ENCODE data around the gene MPZL1. TPM values are rescaled to one million over a fixed set of nuclear protein-coding genes. Genes with fewer than 3 reads are reported as not detected.

Gene MPZL1
- total and polyA plus RNA-seq, 2 of the 13 experiments (the other 11 are each of a cell fraction or from before 2014, with no cell fraction given): 38.0 to 68.7 TPM

- TF ChIP-seq RFX5 (IDR thresholded peaks at IDR 0.05; ENCODE audit: low read depth, low read length) (no peak), GMEB1 (CRISPR knock-in tag; IDR thresholded peaks at IDR 0.05; ENCODE audit: borderline replicate concordance) (peak; percentile 81), ZFP37 (CRISPR knock-in tag; IDR thresholded peaks at IDR 0.05; ENCODE audit: borderline replicate concordance) (peak; percentile 77; the same call in 1 of the 2 replicates), POGK (CRISPR knock-in tag; conservative IDR thresholded peaks at IDR 0.05) (peak; percentile 84), POGZ (CRISPR knock-in tag; IDR thresholded peaks at IDR 0.05) (peak; percentile 37; the same call in 1 of the 2 replicates), ZNF614 (CRISPR knock-in tag; IDR thresholded peaks at IDR 0.05; ENCODE audit: borderline replicate concordance) (no peak), NR1H2 (CRISPR knock-in tag; IDR thresholded peaks at IDR 0.05; ENCODE audit: borderline replicate concordance, low read depth) (peak; percentile 91), E2F2 (CRISPR knock-in tag; IDR thresholded peaks at IDR 0.05; ENCODE audit: borderline replicate concordance) (no peak), ZNF430 (CRISPR knock-in tag; IDR thresholded peaks at IDR 0.05) (peak; percentile 75; the same call in 1 of the 2 replicates), CEBPZ (IDR thresholded peaks at IDR 0.05; ENCODE audit: low read length) (no peak), ZNF629 (CRISPR knock-in tag; conservative IDR thresholded peaks at IDR 0.05) (peak; percentile 51), THYN1 (CRISPR knock-in tag; IDR thresholded peaks at IDR 0.05; ENCODE audit: borderline replicate concordance, low read depth) (0 out of 2 replicates have a peak, but pooled peaks have one; percentile 20), PAX8 (CRISPR knock-in tag; IDR thresholded peaks at IDR 0.05; ENCODE audit: borderline replicate concordance) (peak; percentile 86; the same call in 1 of the 2 replicates), ZNF503 (CRISPR knock-in tag; IDR thresholded peaks at IDR 0.05) (peak; percentile 36), TRAFD1 (CRISPR knock-in tag; IDR thresholded peaks at IDR 0.05; ENCODE audit: borderline replicate concordance) (no peak), ZNF207 (IDR thresholded peaks at IDR 0.05; ENCODE audit: borderline replicate concordance) (no peak)
Measured at GRCh38 chr1:167714439-167715156, 7.2 kb upstream of the MPZL1 start (continued).
